ENCODE results near the gene MMRN2. TPM values are rescaled to one million over a fixed set of nuclear protein-coding genes. Genes with fewer than 3 reads are reported as not detected.

Gene MMRN2
- total RNA-seq, 1 experiment from 2014 or later: 8.3 TPM

- no TSS peak for BruUV-seq (replicated peaks)
- peaks cover 57 to 90% of the 10 kb centered on the region in 2 experiments for H3K4me1 ChIP-seq (ENCODE audit: control insufficient read depth in 1 of 2, insufficient read depth in 2 of 2, low read length in 2 of 2)
- no peaks in the 10 kb centered on the region for H3K27me3 ChIP-seq (ENCODE audit: insufficient read depth, low read length)
- H3K4me3 ChIP-seq (replicated peaks in 1 of 2; ENCODE audit: low read depth in 1 of 2, low read length in 2 of 2): peak overlapping the region; percentile 70 to 79
- H3K79me2 ChIP-seq (ENCODE audit: insufficient read depth, low read length): peaks cover 35% of the 10 kb centered on the region
- no peaks in the 10 kb centered on the region for H3K9me2 ChIP-seq (ENCODE audit: insufficient read depth)
- 0 out of 4 replicates have a peak, but pooled peaks cover 0 to 5% of the 10 kb centered on the region in 2 experiments for H3K36me3 ChIP-seq (ENCODE audit: control insufficient read depth in 1 of 2, insufficient read depth in 2 of 2, low read length in 2 of 2)
- no peak for ATAC-seq
- H3K9me3 ChIP-seq (ENCODE audit: control insufficient read depth in 1 of 2, insufficient read depth in 1 of 2, low read depth in 1 of 2, low read length in 2 of 2): no peaks in the 10 kb centered on the region
- POLR2A ChIA-PET: interaction anchor here (0.6 to 5.8 kb wide), 7 partner anchors 8 to 130 kb away, joined by 3 to 58 read pairs (median 5); partner anchors contain the start of genes MMRN2 and SNCG
- RAD21 ChIA-PET (ENCODE audit: low non-redundant PET in 1 of 2, low total read pairs in 2 of 2, uncharacterized antibody in 2 of 2, unreplicated experiment in 2 of 2): no interaction called here
- TF ChIP-seq ZFX (IDR thresholded peaks at IDR 0.05): no peak
- TF ChIP-seq POLR2AphosphoS5 (IDR thresholded peaks at IDR 0.05; ENCODE audit: low read depth, low read length): peak; percentile 41; the same call in 1 of the 2 replicates
- H3K9ac ChIP-seq (ENCODE audit: low read length): peak overlapping the region; percentile 98
- H2AFZ ChIP-seq (ENCODE audit: low read depth, low read length, poor library complexity, severe bottlenecking): no peak overlapping the region
- CTCF ChIA-PET: interaction anchor here (0.8 to 4.3 kb wide), 3 partner anchors 9 to 377 kb away, joined by 3 to 36 read pairs (median 3); partner anchors contain the start of gene SNCG
- H4K20me1 ChIP-seq (ENCODE audit: insufficient read depth): no peaks in the 10 kb centered on the region
- intact Hi-C loops (cut with micrococcal nuclease): no loop called here
- peak overlapping the region; percentile 95 for H3K27ac ChIP-seq (ENCODE audit: low read depth, low read length)
- no peak for DNase-seq (ENCODE audit: low read depth, low spot score)
- peak overlapping the region; percentile 90 for H3K4me2 ChIP-seq (ENCODE audit: low read length)
Measured at GRCh38 chr10:86968994-86969355, 11.6 kb upstream of the MMRN2 start.

GRCh38 chr10:86968271-86968993 is 11.0 kb upstream of the MMRN2 start, which contains the start of gene ADIRF:
ADIRF (plus strand) TSS chr10:86968482; CDS start chr10:86968545, 63 bp downstream.
- no peaks in the 10 kb centered on the region for H3K9me2 ChIP-seq (ENCODE audit: insufficient read depth)

More at GRCh38 chr10:86968271-86968993, 11.0 kb upstream of the MMRN2 start, which contains the start of gene ADIRF:
- ATAC-seq (peak; percentile 15; the same call in 1 of the 2 replicates), DNase-seq (ENCODE audit: low read depth, low spot score) (peak; percentile 51)
- Histone ChIP-seq H3K27ac (ENCODE audit: low read depth, low read length) (peak within 1 kb of the TSS; percentile 95), H4K20me1 (ENCODE audit: insufficient read depth) (no peaks in the 10 kb centered on the region), H3K4me2 (ENCODE audit: low read length) (peak within 1 kb of the TSS; percentile 90), H3K36me3 (ENCODE audit: control insufficient read depth in 1 of 2, insufficient read depth in 2 of 2, low read length in 2 of 2) (0 out of 4 replicates have a peak, but pooled peaks cover 0 to 5% of the 10 kb centered on the region in 2 experiments), H3K79me2 (ENCODE audit: insufficient read depth, low read length) (peaks cover 35% of the 10 kb centered on the region), H3K4me3 (replicated peaks in 1 of 2; ENCODE audit: low read depth in 1 of 2, low read length in 2 of 2) (peak within 1 kb of the TSS; percentile 70 to 79), H3K9me3 (ENCODE audit: control insufficient read depth in 1 of 2, insufficient read depth in 1 of 2, low read depth in 1 of 2, low read length in 2 of 2) (no peaks in the 10 kb centered on the region), H3K9ac (ENCODE audit: low read length) (peak within 1 kb of the TSS; percentile 98), H3K4me1 (ENCODE audit: control insufficient read depth in 1 of 2, insufficient read depth in 2 of 2, low read length in 2 of 2) (peaks cover 54 to 89% of the 10 kb centered on the region in 2 experiments), H3K27me3 (ENCODE audit: insufficient read depth, low read length) (no peaks in the 10 kb centered on the region), H2AFZ (ENCODE audit: low read depth, low read length, poor library complexity, severe bottlenecking) (no peak within 1 kb of the TSS)
- TF ChIP-seq YY1 (IDR thresholded peaks at IDR 0.05; ENCODE audit: extremely low read depth, insufficient replicate concordance, low read depth, low read length) (peak; percentile 56), ELF1 (IDR thresholded peaks at IDR 0.05; ENCODE audit: borderline replicate concordance, low read depth) (no peak), POLR2AphosphoS5 (IDR thresholded peaks at IDR 0.05; ENCODE audit: low read depth, low read length) (peak; percentile 98)
- ChIA-PET CTCF (interaction anchor here (0.8 to 4.3 kb wide), 3 partner anchors 9 to 124 kb away, joined by 3 to 36 read pairs (median 3); partner anchors contain the start of gene SNCG), POLR2A (interaction anchor here (0.6 to 5.8 kb wide), 7 partner anchors 9 to 130 kb away, joined by 3 to 58 read pairs (median 5); partner anchors contain the start of genes MMRN2 and SNCG), RAD21 (ENCODE audit: low non-redundant PET in 1 of 2, low total read pairs in 2 of 2, uncharacterized antibody in 2 of 2, unreplicated experiment in 2 of 2) (no interaction called here)
- BruUV-seq (replicated peaks): no TSS peak
- intact Hi-C loops (cut with micrococcal nuclease): no loop called here
